HepG2 (cell line): ENCODE results near the gene KTI12. TPM values are rescaled to one million over a fixed set of nuclear protein-coding genes. Genes with fewer than 3 reads are reported as not detected.

Experiments
- ELF3 ChIP-seq: IDR thresholded peaks from 2 replicates; pipeline ENCODE4 v1.6.1; 2016; ENCODE audit warnings: missing genetic modification reagents, missing compliant biosample characterization
- EZH2 ChIP-seq: conservative IDR thresholded peaks from 2 replicates; pipeline ENCODE4 v1.6.1; 2012; ENCODE audit warnings: mild to moderate bottlenecking, low read depth, low read length, moderate library complexity
- FOXO1 ChIP-seq: sonication (generic); formaldehyde crosslinking; IDR thresholded peaks from 2 replicates; pipeline ENCODE4 v1.4.0; 2020; ENCODE audit warnings: missing genetic modification reagents
- GATA4 ChIP-seq: sonication (generic); IDR thresholded peaks from 2 replicates; pipeline ENCODE4 v1.6.1; 2016; ENCODE audit warnings: antibody characterized with exemption, low read depth, borderline replicate concordance
- MBNL3 ChIP-seq: fragments of 250-450 bp; sonication (Bioruptor Pico); conservative IDR thresholded peaks from 2 replicates; pipeline ENCODE4 v1.8.0; 2022; ENCODE audit warnings: mild to moderate bottlenecking, inconsistent platforms
- REL ChIP-seq: sonication (generic); formaldehyde crosslinking; conservative IDR thresholded peaks from 2 replicates; pipeline ENCODE4 v1.8.0; 2022; ENCODE audit warnings: mild to moderate bottlenecking, missing genetic modification reagents, moderate library complexity
- RXRB ChIP-seq: IDR thresholded peaks from 2 replicates; pipeline ENCODE4 v1.6.1; 2016; ENCODE audit warnings: borderline replicate concordance, missing genetic modification reagents, missing compliant biosample characterization
- SALL2 ChIP-seq: sonication (generic); formaldehyde crosslinking; IDR thresholded peaks from 2 replicates; pipeline ENCODE4 v1.8.1; 2023; ENCODE audit warnings: mild to moderate bottlenecking, missing genetic modification reagents, inconsistent platforms
- ZNF333 ChIP-seq: sonication (generic); formaldehyde crosslinking; IDR thresholded peaks from 2 replicates; pipeline ENCODE4 v1.4.0; 2020; ENCODE audit warnings: mild to moderate bottlenecking, missing genetic modification reagents, borderline replicate concordance
- ZNF446 ChIP-seq: sonication (generic); formaldehyde crosslinking; IDR thresholded peaks from 2 replicates; pipeline ENCODE4 v1.5.0; 2020; ENCODE audit warnings: mild to moderate bottlenecking, missing genetic modification reagents
- ZNF558 ChIP-seq: sonication (generic); formaldehyde crosslinking; IDR thresholded peaks from 2 replicates; pipeline ENCODE4 v1.9.0; 2022; ENCODE audit warnings: mild to moderate bottlenecking, missing genetic modification reagents, borderline replicate concordance
- ZNF562 ChIP-seq: sonication (generic); formaldehyde crosslinking; IDR thresholded peaks from 2 replicates; pipeline ENCODE4 v1.8.0; 2022; ENCODE audit warnings: missing genetic modification reagents, borderline replicate concordance
- ZNF607 ChIP-seq: sonication (generic); formaldehyde crosslinking; IDR thresholded peaks from 2 replicates; pipeline ENCODE4 v1.5.1; 2020; ENCODE audit warnings: missing genetic modification reagents, mild to moderate bottlenecking, borderline replicate concordance
- polyA plus RNA-seq, 8 experiments: library from polyadenylated mRNA; depleted of rRNA in 3 of 8; stranded (reverse) in 7 of 8; unstranded in 1 of 8; fragments of >200 nt; fragmentation: Illumina TruSeq in 4 of 8; extraction: Trizol in 4 of 8; gene quantifications; 2 replicates each; pipeline versions ENCODE4 v1.2.1 to v1.2.3, GENCODE V29; 2011 to 2016; ENCODE audit warnings: low read depth in 4 of 8, missing spikeins in 1 of 8, mixed read lengths in 1 of 8; ENCODE audit not compliant: insufficient read depth in 1 of 8
- total RNA-seq, 5 experiments: library from RNA; depleted of rRNA; stranded (reverse); fragments of >200 nt; fragmentation: Illumina TruSeq; extraction: Trizol; gene quantifications; 2 replicates each; pipeline ENCODE4 v1.2.3, GENCODE V29; 2016; ENCODE audit warnings: low read depth in 1 of 5
- TF ChIP-seq, protein P1 (sequence below): sonication (generic); formaldehyde crosslinking; IDR thresholded peaks from 2 replicates; pipeline ENCODE4 v1.8.1; 2022; ENCODE audit warnings: low read depth, mild to moderate bottlenecking, missing genetic modification reagents
- TF ChIP-seq, protein P2 (sequence below): IDR thresholded peaks from 2 replicates; pipeline ENCODE4 v1.6.1; 2016; ENCODE audit warnings: missing biosample characterization, missing genetic modification reagents, low read depth
- TF ChIP-seq, protein P3 (sequence below): sonication (generic); formaldehyde crosslinking; IDR thresholded peaks from 2 replicates; pipeline ENCODE4 v1.5.0; 2020; ENCODE audit warnings: missing genetic modification reagents
- TF ChIP-seq, protein P4 (sequence below): sonication (generic); formaldehyde crosslinking; IDR thresholded peaks from 2 replicates; pipeline ENCODE4 v1.4.0; 2020; ENCODE audit warnings: missing genetic modification reagents
- TF ChIP-seq, protein P5 (sequence below): sonication (generic); formaldehyde crosslinking; IDR thresholded peaks from 2 replicates; pipeline ENCODE4 v1.5.0; 2020; ENCODE audit warnings: missing genetic modification reagents

KTI12 gene
- total and polyA plus RNA-seq, 2 of the 13 experiments (the other 11 are each of a cell fraction or from before 2014, with no cell fraction given): 7.4 to 10.2 TPM

DNA sequence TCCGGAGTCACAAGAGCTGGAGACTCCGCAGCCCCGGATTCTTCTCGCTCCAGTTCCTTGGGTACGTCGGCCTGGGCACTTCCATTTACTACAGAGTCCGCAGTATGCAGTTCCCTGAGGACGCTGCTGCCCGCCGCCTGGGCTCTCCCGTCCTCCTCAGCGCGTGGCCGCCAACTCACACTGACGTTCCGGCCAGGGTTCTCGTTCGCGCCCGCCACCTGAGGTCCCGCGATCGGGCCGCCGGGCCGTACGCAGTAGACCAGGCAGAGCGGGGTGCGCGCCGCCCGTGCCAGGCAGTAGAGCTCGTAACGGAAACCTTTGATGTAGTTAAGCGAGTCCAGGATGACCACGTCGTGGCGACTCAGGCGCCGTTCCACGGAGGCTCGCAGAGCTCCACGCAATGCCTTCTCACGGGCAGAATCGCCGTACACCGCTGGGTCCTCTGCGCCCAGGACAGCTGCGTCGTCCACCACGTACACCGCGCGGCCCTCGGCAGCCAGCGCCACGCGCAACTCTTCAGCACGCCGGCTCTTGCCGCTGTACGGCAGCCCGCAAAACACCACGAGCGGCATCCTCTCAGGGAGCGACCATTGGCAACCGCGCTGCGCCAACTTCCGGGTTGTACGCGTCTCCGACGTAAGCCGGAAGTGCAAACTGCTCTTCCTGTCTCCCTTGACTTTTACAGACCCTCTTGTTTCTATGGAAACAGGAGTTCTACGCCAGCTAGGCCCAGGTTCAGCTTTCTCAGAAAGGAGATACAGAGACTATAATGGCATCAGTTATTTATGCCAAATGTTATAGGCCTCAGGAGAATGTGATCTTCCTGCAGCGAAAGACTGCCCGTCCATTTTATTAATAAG lies at the start of gene KTI12 (continued):
- TF ChIP-seq, protein P1, sequence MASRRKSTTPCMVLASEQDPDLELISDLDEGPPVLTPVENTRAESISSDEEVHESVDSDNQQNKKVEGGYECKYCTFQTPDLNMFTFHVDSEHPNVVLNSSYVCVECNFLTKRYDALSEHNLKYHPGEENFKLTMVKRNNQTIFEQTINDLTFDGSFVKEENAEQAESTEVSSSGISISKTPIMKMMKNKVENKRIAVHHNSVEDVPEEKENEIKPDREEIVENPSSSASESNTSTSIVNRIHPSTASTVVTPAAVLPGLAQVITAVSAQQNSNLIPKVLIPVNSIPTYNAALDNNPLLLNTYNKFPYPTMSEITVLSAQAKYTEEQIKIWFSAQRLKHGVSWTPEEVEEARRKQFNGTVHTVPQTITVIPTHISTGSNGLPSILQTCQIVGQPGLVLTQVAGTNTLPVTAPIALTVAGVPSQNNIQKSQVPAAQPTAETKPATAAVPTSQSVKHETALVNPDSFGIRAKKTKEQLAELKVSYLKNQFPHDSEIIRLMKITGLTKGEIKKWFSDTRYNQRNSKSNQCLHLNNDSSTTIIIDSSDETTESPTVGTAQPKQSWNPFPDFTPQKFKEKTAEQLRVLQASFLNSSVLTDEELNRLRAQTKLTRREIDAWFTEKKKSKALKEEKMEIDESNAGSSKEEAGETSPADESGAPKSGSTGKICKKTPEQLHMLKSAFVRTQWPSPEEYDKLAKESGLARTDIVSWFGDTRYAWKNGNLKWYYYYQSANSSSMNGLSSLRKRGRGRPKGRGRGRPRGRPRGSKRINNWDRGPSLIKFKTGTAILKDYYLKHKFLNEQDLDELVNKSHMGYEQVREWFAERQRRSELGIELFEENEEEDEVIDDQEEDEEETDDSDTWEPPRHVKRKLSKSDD (CRISPR knock-in tag): 0 out of 2 replicates have a peak, but pooled peaks have one; percentile 64
- TF ChIP-seq ZNF558 (CRISPR knock-in tag) (peak; percentile 70; the same call in 1 of the 2 replicates), SALL2 (peak; percentile 85; the same call in 1 of the 2 replicates), GATA4 (no peak), ZNF446 (CRISPR knock-in tag) (no peak), ZNF607 (CRISPR knock-in tag) (0 out of 2 replicates have a peak, but pooled peaks have one; percentile 43), ZNF333 (CRISPR knock-in tag) (0 out of 2 replicates have a peak, but pooled peaks have one; percentile 75), EZH2 (no peak), FOXO1 (CRISPR knock-in tag) (peak; percentile 46; the same call in 1 of the 2 replicates), RXRB (CRISPR knock-in tag) (0 out of 2 replicates have a peak, but pooled peaks have one; percentile 5), ZNF562 (no peak), ELF3 (CRISPR knock-in tag) (peak; percentile 93), REL (no peak), MBNL3 (CRISPR knock-in tag) (no peak)
- TF ChIP-seq, protein P2, sequence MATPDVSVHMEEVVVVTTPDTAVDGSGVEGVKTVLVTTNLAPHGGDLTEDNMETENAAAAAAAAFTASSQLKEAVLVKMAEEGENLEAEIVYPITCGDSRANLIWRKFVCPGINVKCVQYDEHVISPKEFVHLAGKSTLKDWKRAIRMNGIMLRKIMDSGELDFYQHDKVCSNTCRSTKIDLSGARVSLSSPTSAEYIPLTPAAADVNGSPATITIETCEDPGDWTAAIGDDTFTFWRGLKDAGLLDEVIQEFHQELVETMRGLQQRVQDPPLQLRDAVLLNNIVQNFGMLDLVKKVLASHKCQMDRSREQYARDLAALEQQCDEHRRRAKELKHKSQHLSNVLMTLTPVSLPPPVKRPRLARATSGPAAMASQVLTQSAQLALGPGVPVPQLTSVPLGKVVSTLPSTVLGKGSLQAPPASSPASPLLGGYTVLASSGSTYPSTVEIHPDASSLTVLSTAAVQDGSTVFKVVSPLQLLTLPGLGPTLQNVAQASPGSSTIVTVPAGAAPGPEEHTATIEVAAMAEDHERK: peak; percentile 93
- TF ChIP-seq, protein P3, sequence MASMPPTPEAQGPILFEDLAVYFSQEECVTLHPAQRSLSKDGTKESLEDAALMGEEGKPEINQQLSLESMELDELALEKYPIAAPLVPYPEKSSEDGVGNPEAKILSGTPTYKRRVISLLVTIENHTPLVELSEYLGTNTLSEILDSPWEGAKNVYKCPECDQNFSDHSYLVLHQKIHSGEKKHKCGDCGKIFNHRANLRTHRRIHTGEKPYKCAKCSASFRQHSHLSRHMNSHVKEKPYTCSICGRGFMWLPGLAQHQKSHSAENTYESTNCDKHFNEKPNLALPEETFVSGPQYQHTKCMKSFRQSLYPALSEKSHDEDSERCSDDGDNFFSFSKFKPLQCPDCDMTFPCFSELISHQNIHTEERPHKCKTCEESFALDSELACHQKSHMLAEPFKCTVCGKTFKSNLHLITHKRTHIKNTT (CRISPR knock-in tag): no peak
- TF ChIP-seq, protein P4, sequence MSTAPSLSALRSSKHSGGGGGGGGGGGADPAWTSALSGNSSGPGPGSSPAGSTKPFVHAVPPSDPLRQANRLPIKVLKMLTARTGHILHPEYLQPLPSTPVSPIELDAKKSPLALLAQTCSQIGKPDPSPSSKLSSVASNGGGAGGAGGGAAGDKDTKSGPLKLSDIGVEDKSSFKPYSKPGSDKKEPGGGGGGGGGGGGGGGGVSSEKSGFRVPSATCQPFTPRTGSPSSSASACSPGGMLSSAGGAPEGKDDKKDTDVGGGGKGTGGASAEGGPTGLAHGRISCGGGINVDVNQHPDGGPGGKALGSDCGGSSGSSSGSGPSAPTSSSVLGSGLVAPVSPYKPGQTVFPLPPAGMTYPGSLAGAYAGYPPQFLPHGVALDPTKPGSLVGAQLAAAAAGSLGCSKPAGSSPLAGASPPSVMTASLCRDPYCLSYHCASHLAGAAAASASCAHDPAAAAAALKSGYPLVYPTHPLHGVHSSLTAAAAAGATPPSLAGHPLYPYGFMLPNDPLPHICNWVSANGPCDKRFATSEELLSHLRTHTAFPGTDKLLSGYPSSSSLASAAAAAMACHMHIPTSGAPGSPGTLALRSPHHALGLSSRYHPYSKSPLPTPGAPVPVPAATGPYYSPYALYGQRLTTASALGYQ (CRISPR knock-in tag): 0 out of 2 replicates have a peak, but pooled peaks have one; percentile 28
- TF ChIP-seq, protein P5, sequence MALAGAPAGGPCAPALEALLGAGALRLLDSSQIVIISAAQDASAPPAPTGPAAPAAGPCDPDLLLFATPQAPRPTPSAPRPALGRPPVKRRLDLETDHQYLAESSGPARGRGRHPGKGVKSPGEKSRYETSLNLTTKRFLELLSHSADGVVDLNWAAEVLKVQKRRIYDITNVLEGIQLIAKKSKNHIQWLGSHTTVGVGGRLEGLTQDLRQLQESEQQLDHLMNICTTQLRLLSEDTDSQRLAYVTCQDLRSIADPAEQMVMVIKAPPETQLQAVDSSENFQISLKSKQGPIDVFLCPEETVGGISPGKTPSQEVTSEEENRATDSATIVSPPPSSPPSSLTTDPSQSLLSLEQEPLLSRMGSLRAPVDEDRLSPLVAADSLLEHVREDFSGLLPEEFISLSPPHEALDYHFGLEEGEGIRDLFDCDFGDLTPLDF (CRISPR knock-in tag): 0 out of 2 replicates have a peak, but pooled peaks have one; percentile 43
